CD14-positive monocyte (primary cell): ENCODE results near the gene VPS13A. TPM values are rescaled to one million over a fixed set of nuclear protein-coding genes. Genes with fewer than 3 reads are reported as not detected.

ENCODE experiments used
- DNase-seq, 3 donors: peaks; one replicate each; pipeline ENCODE4 v3.0.0-alpha.2; 2011 to 2022
- H2AFZ ChIP-seq: 2 replicates; pipeline ENCODE4 v1.6.0; 2012; ENCODE audit warnings: mild to moderate bottlenecking, low read depth, low read length, inconsistent platforms; ENCODE audit not compliant: insufficient read depth, poor library complexity, severe bottlenecking
- H3K27ac ChIP-seq, 2 donors: 1 replicate in 1 of 2; 2 replicates in 1 of 2; pipeline ENCODE4 v1.5.1; 2012 to 2013; ENCODE audit warnings: low read length in 2 of 2, control low read depth in 1 of 2, inconsistent platforms in 1 of 2, low read depth in 1 of 2, mild to moderate bottlenecking in 1 of 2
- H3K27me3 ChIP-seq, 2 donors: one replicate each; pipeline versions ENCODE4 v1.6.0 to v1.6.1; 2011 to 2013; ENCODE audit warnings: low read length in 2 of 2; ENCODE audit not compliant: control insufficient read depth in 2 of 2, insufficient read depth in 2 of 2
- H3K36me3 ChIP-seq, 2 donors: replicated peaks in 1 of 2; 1 replicate in 1 of 2; 2 replicates in 1 of 2; pipeline versions ENCODE4 v1.5.1 to v1.6.1; 2012 to 2013; ENCODE audit warnings: low read length in 2 of 2, control low read depth in 1 of 2, inconsistent platforms in 1 of 2, mild to moderate bottlenecking in 1 of 2; ENCODE audit not compliant: insufficient read depth in 2 of 2, control insufficient read depth in 1 of 2
- H3K4me1 ChIP-seq, 2 donors: 1 replicate in 1 of 2; 2 replicates in 1 of 2; pipeline versions ENCODE4 v1.5.1 to v1.6.1; 2012 to 2013; ENCODE audit warnings: low read length in 2 of 2, control low read depth in 1 of 2, inconsistent platforms in 1 of 2, mild to moderate bottlenecking in 1 of 2, moderate library complexity in 1 of 2; ENCODE audit not compliant: insufficient read depth in 2 of 2, control insufficient read depth in 1 of 2
- H3K4me2 ChIP-seq: replicated peaks from 2 replicates; pipeline ENCODE3; 2012; ENCODE audit warnings: low read length, moderate library complexity, mild to moderate bottlenecking; ENCODE audit not compliant: poor library complexity, severe bottlenecking; ENCODE audit errors: extremely low read depth
- H3K4me3 ChIP-seq, 3 experiments: fragments of 200-600 bp in 1 of 3; sonication (generic) in 1 of 3; replicated peaks in 1 of 3; 1 replicate in 2 of 3; 2 replicates in 1 of 3; pipeline ENCODE4 v1.5.1; 2011 to 2013; ENCODE audit warnings: low read length in 3 of 3, mild to moderate bottlenecking in 3 of 3, control low read depth in 2 of 3, low read depth in 2 of 3, inconsistent platforms in 1 of 3, moderate library complexity in 1 of 3
- H3K79me2 ChIP-seq: 2 replicates; pipeline ENCODE4 v1.6.0; 2012; ENCODE audit warnings: mild to moderate bottlenecking, control low read depth, inconsistent platforms, low read length, moderate library complexity; ENCODE audit not compliant: insufficient read depth
- H3K9ac ChIP-seq: 2 replicates; pipeline ENCODE4 v1.6.0; 2017; ENCODE audit warnings: low read length, mild to moderate bottlenecking; ENCODE audit not compliant: insufficient read depth, poor library complexity, severe bottlenecking
- H3K9me3 ChIP-seq, 2 donors: replicated peaks in 1 of 2; 1 replicate in 1 of 2; 2 replicates in 1 of 2; pipeline versions ENCODE4 v1.5.1 to v1.6.1; 2012 to 2013; ENCODE audit warnings: low read length in 2 of 2, control low read depth in 1 of 2; ENCODE audit not compliant: control insufficient read depth in 1 of 2, insufficient read depth in 1 of 2
- H4K20me1 ChIP-seq: 2 replicates; pipeline ENCODE4 v1.6.0; 2012; ENCODE audit warnings: mild to moderate bottlenecking, low read length, control low read depth, moderate library complexity; ENCODE audit not compliant: insufficient read depth
- H3K27ac Mint-ChIP-seq, 7 donors: one replicate each; pipeline ENCODE4 v1.8.0; 2020; ENCODE audit warnings: mild to moderate bottlenecking in 7 of 7, mixed read lengths in 7 of 7, moderate library complexity in 6 of 7, inconsistent platforms in 2 of 7
- H3K27me3 Mint-ChIP-seq, 3 donors: one replicate each; pipeline ENCODE4 v1.8.0; 2021 to 2022; ENCODE audit warnings: low read depth in 3 of 3, mild to moderate bottlenecking in 3 of 3, mixed read lengths in 3 of 3, moderate library complexity in 3 of 3, inconsistent platforms in 1 of 3
- H3K36me3 Mint-ChIP-seq, 2 donors: one replicate each; pipeline ENCODE4 v1.8.0; 2020; ENCODE audit warnings: mixed read lengths in 2 of 2, inconsistent platforms in 1 of 2, mild to moderate bottlenecking in 1 of 2
- H3K4me1 Mint-ChIP-seq: one replicate; pipeline ENCODE4 v1.8.0; 2020; ENCODE audit warnings: mild to moderate bottlenecking, mixed read lengths
- H3K4me3 Mint-ChIP-seq, 2 donors: one replicate each; pipeline ENCODE4 v1.8.0; 2020; ENCODE audit warnings: mild to moderate bottlenecking in 2 of 2, mixed read lengths in 2 of 2, moderate library complexity in 1 of 2
- H3K9me3 Mint-ChIP-seq, 7 donors: one replicate each; pipeline ENCODE4 v1.8.0; 2020 to 2022; ENCODE audit warnings: mixed read lengths in 7 of 7, mild to moderate bottlenecking in 6 of 7, moderate library complexity in 6 of 7, inconsistent platforms in 2 of 7
- WGBS: methylation state at CpG from one replicate; pipeline ENCODE4 v1.1.5; 2013; ENCODE audit warnings: missing lambda C conversion rate; ENCODE audit not compliant: insufficient coverage; 5-methylcytosine and 5-hydroxymethylcytosine counted together
- intact Hi-C, 2 donors: fragments of 100-400 bp; cut with micrococcal nuclease; formaldehyde crosslinking; loops; one replicate each; pipeline versions ENCODE4 v1.15.0 to v1.15.1; 2023
- polyA plus RNA-seq, 3 donors: library from polyadenylated mRNA; depleted of rRNA in 1 of 3; unstranded in 2 of 3; stranded (reverse) in 1 of 3; fragments of 300-500 nt in 2 of 3; fragments of >200 nt in 1 of 3; fragmentation: Illumina TruSeq in 2 of 3; gene quantifications; 1 replicate in 2 of 3; 2 replicates in 1 of 3; pipeline ENCODE4 v1.2.3, GENCODE V29; 2012 to 2021
- TF ChIP-seq, protein P1 (sequence below): fragments of 200-600 bp; IDR thresholded peaks from one replicate; pipeline ENCODE4 v1.8.0; 2022; ENCODE audit warnings: antibody characterized with exemption, mild to moderate bottlenecking

Gene VPS13A
- polyA plus RNA-seq, 3 donors = 0.27 to 1.8 (median 1.1) TPM

DNA sequence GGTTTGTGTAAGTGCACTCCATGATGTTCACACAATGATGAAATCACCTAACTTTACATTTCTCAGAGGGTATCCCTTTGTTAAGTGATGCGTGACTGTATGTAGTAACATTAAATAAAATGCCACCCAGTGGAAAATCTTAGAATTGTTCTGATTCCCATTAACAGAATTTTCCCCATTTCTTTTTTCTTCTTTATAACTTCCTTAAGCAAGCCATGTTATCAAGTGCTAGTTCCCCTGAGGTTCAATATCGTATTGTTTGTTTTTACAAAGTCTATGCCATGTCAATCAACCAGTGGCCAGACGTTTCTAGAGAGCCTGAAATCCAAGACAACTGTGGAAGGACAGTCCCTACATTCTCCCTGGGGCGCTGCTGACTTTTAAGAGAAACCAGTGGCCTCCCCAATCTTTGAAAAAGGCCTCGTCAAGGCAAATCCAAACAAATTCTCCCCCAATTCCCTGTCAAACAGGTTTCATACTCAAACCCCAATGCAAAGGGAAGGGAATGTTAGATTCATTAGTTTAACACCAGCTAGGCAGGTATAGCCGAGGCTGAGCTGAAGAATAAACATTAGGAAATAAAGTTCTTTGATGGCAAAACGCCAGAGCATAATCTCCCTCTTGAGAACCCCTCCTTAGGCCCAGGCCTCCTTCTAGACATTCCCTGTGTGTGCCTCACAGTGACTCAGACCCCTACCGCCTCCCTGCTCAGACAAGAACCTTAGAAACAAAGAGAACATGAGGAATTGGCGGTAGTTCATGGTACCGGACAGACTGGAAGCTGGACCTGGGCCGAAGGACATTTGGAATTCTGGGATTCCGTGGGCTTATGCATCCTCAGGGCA lies 272.1 kb downstream of the VPS13A start:
- TF ChIP-seq, protein P1, sequence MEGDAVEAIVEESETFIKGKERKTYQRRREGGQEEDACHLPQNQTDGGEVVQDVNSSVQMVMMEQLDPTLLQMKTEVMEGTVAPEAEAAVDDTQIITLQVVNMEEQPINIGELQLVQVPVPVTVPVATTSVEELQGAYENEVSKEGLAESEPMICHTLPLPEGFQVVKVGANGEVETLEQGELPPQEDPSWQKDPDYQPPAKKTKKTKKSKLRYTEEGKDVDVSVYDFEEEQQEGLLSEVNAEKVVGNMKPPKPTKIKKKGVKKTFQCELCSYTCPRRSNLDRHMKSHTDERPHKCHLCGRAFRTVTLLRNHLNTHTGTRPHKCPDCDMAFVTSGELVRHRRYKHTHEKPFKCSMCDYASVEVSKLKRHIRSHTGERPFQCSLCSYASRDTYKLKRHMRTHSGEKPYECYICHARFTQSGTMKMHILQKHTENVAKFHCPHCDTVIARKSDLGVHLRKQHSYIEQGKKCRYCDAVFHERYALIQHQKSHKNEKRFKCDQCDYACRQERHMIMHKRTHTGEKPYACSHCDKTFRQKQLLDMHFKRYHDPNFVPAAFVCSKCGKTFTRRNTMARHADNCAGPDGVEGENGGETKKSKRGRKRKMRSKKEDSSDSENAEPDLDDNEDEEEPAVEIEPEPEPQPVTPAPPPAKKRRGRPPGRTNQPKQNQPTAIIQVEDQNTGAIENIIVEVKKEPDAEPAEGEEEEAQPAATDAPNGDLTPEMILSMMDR = no peak
- intact Hi-C loops = no loop called here
- H3K9me3 Mint-ChIP-seq = peaks cover 2 to 13% (median 9%) of the 10 kb centered on the region in 7 donors

DNA sequence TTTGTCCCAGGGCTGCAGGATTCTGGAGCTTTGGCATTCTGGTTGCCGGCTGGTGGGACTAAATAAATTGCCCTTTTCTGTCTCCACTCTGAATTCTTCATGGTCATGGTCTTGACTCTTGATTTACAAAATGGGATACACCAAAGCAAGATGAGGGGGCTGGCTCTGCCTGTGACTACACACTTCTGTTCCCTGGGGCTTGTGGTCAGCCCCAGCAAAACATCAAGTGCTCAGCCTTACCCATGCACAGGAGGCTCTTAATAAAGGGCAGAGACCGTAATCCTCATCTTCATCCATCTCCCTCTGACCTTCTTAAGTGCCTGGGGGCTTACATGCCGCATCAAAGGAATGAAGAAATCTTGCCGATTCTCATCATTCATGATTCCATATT lies 272.7 kb downstream of the VPS13A start:
- no peak for DNase-seq
- no peak overlapping the region for H3K4me3 Mint-ChIP-seq
- Histone ChIP-seq H3K27me3 (no peaks in the 10 kb centered on the region), H3K9ac (no peak overlapping the region), H3K4me2 (no peak overlapping the region), H3K4me1 (peaks cover 12 to 16% of the 10 kb centered on the region in 2 donors), H2AFZ (no peak overlapping the region), H3K4me3 (no peak overlapping the region), H3K36me3 (no peaks in the 10 kb centered on the region), H3K9me3 (peaks cover 0 to 4% of the 10 kb centered on the region in 2 donors), H3K27ac (no peak overlapping the region), H4K20me1 (no peaks in the 10 kb centered on the region), H3K79me2 (no peaks in the 10 kb centered on the region)
- peaks cover 1 to 3% (median 1%) of the 10 kb centered on the region in 3 donors for H3K27me3 Mint-ChIP-seq
- intact Hi-C loops = no loop called here
- H3K4me1 Mint-ChIP-seq = peaks cover 18% of the 10 kb centered on the region
- peaks cover 2 to 13% (median 7%) of the 10 kb centered on the region in 7 donors for H3K9me3 Mint-ChIP-seq
- WGBS = 100% methylated on average over 4 of the region's 4 CpGs
- H3K27ac Mint-ChIP-seq = no peak overlapping the region
- no peaks in the 10 kb centered on the region for H3K36me3 Mint-ChIP-seq
- TF ChIP-seq, protein P1 = no peak

More for the DNA sequence above, 272.1 kb downstream of the VPS13A start:
- Histone ChIP-seq H3K4me2 (no peak overlapping the region), H3K27me3 (no peaks in the 10 kb centered on the region), H3K4me3 (no peak overlapping the region), H3K79me2 (no peaks in the 10 kb centered on the region), H3K36me3 (no peaks in the 10 kb centered on the region), H3K9ac (no peak overlapping the region), H3K9me3 (peaks cover 0 to 4% of the 10 kb centered on the region in 2 donors), H2AFZ (no peak overlapping the region), H3K27ac (no peak overlapping the region), H3K4me1 (peaks cover 9 to 14% of the 10 kb centered on the region in 2 donors), H4K20me1 (no peaks in the 10 kb centered on the region)
- 94% methylated on average over 9 of the region's 12 CpGs for WGBS
- no peaks in the 10 kb centered on the region for H3K36me3 Mint-ChIP-seq
- no peak overlapping the region for H3K27ac Mint-ChIP-seq
- no peak for DNase-seq
- peaks cover 1 to 3% (median 1%) of the 10 kb centered on the region in 3 donors for H3K27me3 Mint-ChIP-seq
- H3K4me3 Mint-ChIP-seq = no peak overlapping the region
- H3K4me1 Mint-ChIP-seq = peaks cover 14% of the 10 kb centered on the region
